Measurements from ENCODE around the gene DGKB.

The DGKB gene

DNA sequence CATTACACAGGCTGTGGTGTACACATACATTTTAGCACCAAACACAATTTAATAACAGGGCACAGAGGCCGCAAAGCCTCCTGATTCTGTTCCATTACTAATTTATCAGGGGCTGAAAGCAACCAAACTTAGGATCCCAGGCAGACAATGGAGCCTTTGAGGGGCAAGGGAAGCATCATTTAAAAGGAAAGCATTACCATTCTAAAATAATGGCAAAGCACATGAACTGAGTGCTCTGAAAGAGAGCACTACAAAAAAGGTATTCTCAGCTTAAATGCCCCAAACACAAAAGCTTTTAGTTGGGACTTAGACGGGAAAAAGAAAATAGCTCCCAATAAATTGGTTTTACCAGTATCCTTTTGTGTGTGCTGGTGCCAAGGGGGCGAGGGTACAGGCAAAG lies 631.1 kb downstream of the DGKB start:
- no peak for DNase-seq

DNA sequence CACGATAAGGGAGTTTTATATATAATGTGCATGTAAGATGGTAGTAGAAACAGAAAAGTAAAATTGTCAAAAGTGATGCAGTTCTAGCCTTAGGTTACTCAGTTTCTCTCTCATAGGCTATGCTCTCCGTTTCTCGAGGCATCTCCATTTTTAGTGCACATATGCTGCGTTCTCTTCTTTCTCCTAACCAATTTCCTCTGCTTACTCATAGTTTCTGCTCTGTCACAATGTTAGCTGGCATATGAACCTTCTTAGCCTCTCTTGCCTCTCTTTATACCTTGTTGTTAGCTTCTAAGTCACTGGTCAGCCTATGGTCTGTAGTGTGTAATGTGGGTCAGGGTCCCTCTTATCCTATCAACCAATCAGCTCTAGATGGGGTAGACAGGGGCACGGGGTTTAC lies 632.5 kb downstream of the DGKB start:
- no peak for DNase-seq

DNA sequence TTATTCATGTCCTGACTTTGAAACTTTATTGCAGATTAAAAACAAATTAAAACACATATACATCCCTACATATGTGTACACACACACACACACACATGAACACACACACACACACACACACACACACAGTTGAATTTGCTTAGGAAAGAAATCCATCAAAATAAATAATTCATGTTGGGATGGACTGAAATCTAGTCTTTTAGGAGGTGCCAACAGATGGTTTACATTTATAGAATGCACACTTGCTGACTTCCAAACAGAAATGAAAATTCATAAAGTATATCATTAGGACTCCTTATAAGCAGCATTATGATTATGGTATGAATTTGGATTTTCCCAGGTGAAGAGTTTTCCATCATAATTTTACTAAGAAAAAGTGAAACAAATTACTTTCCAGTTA lies 642.5 kb downstream of the DGKB start:
- no peak for DNase-seq

DNA sequence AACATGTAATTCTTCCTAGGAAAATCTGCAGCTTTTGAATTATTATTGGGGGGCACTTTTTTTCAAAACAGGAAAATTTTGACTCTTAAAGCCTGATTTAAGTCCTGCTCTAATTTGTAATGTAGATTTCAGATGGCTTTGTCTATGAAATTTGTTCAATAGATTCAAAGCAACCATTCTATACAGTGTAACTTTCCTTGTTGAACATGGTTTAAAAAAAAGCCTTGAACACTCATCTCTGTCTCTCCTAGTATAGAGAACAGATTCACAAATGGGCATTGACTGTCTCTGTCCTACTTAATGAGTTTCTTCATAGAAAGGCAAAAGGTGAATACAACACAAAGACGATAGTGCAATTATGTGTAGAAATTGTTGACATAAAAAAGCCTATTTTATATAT lies 643.7 kb downstream of the DGKB start:
- no peak for DNase-seq

DNA sequence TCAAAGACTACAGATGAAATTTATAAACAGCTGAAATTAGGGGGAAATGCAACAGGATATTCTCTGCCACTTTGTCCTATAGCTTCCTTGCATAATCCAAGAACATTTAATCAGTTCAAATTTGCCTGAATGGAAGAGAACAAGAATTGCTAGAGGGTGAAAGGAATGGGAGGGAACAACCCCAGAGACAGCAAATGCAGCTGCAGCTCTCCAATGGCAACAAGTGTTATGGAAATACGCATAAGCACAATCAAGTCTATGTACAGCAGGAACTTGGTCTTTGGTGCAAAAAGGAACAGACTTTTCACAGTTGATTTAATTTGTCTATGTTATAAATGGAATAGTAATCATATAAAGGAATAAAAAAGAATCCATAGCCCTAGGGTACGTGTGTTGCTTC lies 644.1 kb downstream of the DGKB start:
- no peak for DNase-seq

DNA sequence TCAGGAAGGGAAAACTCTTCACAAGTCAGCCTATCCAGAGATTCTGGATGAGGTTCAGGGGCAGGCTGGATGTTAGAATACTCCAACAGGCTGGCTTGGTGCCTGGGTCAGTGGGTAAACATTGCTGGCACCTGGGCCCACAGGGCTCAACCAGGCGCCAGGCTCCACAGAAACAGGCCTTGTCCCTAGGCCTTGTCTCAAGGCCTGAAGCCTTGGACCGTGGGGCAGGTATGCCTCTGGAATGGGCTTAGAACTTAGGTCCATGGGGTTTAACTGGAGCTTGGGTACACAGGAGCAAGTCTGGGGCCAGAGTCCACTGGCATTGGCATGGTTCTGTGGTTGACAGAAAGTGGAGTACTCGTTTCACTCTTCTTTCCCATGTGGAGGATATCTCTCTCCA lies 650.1 kb downstream of the DGKB start:
- no peak for DNase-seq

DNA sequence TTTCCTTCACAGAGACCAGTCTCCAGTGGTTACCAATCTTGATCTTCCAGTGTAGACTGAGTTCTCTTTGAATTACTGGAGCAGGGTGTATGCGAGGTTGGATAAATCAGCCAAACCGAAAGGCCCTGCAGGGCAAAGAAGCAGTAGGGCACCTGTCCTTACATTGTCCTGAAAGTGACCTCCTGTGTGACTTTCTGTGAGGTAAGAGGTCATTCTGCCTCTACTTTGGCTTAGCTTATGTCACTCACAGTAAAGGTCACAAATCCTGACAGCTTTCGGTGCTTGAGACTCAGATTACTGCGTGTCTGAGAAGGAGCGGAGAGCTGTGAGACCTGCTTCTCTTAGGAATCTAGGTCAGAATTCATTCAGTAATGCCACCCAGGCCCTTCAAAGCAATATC lies 660.4 kb downstream of the DGKB start:
- no peak for DNase-seq

DNA sequence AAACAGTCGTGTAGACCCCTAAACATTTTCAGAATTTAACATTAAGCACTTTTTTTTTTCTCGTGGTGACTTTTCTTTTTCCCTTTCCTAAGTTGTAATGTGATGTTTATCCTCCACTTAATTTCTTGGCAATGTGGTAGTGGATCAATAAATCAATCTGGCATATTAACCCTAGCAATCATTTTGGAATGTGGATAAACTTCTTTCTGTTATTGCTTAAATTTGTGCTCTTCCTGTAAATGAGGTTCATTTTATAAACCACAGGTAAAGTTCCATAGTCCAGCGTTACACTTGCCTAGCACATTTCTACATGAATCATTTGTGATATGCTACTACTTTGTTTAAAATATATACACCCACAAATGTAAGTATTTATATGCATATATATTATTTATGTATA lies 665.7 kb downstream of the DGKB start:
- DNase-seq: no peak

DNA sequence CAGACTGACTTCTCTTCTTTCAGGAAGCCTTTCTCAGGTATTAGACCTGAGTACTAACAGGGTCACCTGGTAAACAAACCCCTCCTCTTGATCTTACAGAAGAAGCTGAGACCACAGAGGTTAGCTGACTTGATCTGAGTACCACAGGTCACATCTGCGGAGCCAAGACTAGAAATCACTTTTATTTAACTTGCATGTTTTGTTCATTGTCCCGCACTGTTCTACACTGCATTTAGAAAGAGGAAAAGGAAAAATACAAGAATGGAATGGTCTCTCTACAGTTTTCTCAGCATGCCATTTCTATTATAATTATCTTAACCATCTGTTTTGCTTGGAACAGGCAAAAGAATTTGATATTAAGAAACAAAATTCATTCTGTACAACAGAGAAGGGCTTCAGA lies 667.5 kb downstream of the DGKB start:
- DNase-seq: no peak

DNA sequence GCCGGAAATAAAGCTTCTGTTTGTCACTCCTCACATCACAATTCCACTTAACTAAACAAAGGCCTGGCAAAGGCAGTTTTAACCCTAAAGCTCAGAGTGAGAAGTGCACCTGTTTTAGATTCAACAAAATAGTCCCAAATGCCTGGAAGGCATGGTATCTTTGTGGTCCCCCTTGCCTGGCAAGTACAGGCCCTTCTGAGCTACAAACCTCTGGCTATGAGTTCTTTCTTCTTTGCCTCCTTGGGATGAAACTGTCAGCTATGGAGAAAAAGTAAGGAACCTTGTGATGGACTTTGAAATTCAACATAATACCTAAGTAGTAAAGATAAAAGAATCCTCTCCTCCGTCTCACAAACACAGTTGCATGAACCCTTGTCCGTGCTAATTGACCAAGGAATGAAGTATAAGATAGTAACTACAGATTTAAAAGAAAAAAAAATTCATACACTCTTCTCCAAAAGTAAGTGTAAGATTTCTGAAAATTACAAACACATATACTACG lies 668.6 kb downstream of the DGKB start:
- DNase-seq: no peak

DNA sequence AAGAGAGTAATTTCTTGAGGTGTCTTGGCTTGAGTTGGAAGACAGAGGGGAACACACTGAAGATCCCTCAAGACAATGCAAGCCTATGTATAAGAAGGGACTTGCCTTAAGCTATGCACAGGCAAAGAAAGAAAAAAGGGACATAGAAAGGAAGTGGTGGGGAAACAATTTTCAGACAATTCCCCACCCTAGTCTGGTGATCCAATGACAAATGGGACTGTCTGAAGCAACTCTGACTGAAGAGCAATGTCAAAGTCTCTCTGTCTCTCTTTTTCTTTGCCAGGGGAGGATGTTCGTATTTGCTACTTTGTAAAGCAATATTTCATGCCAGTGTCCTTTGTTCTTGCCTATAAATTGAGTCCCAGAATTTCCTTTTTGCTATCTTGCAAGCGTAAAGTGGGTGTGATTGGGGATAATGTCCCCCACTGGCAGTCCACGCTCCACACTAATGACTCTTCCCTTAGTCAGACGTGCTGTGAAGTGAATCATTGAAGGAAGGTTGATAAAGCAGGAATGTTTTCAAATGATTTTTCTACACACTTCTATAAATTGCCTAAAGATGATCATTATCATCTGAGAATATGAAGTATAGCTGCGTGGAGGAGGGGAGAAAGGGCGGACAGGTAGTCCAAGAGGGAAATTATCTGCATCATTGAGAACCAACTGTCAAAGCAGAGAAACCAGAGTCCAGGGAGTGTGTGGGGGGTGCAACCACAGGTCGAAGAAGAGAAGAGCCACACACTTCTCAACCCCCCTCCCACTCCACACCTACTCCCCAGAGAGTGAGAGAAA lies 669.3 kb downstream of the DGKB start:
- no peak for DNase-seq

DNA sequence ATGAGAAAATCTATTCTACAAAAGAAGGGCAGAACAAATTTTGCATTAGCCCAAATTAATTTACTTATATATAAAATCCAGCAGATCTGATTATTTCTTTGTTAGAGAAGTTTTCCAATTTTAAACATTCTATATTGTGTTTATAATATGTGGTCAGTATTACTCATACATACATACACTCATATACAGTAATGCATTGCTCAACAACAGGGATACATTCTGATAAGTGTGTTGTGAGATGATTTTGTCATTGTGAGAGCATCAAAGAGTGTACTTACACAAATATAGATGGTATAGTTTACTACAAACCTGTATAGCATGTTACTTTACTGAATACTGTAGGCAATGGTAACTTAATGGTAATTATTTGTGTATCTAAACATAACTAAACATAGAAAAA lies 673.5 kb downstream of the DGKB start:
- no peak for DNase-seq

DNA sequence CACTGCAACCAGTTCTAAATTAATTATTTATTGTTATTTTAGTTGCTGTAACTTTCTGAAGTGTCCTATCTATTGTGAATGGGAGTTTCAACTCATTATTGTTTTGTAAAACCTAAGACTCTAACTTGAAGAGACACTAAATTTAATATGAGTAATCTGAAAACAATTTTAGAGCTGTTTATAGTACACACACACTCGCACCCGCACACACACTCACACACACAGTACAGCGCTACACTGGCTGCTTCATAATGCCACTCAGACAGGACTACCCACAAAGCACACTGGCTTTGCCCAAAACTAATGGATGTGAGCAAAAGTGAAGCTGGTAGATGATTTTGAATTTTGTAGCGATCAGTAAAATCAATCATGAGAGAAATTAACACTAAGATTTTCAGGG lies 674.2 kb downstream of the DGKB start:
- no peak for DNase-seq

DNA sequence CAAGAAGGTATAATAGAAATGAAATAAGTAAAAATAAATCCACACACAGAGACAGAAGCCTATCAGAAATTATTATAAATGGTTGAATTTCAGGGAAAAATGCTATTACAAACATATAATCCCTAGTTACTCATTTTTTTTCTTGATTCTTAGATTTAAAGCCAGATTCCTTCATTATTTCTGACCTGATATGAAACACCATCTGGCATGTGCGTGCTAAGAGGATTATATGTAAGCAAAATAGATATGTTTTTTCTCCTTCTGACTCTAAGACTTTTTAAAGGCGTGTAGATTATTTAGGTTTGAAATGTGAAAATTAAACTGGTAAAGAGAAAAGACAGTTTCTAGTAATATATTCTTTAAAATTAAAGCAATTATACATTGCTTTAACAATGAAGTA lies 676.4 kb downstream of the DGKB start:
- DNase-seq: no peak

DNA sequence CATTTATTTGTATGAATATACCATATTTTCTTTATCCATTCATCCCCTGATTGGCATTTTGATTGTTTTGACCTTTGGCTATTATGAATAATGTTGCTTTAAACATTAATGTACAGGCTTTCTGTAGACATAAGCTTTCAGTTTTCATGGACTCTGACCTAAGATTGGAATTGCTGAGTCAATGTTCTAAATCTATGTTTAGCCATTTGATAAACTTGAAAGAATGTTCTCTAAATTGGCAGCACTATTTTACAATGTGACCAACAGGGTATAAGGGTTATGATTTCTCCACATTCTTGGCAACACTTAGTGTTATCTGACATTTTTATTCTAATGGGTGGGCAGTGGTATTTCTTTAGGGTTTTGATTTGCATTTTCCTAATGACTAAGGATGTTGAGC lies 683.4 kb downstream of the DGKB start:
- DNase-seq: no peak

DNA sequence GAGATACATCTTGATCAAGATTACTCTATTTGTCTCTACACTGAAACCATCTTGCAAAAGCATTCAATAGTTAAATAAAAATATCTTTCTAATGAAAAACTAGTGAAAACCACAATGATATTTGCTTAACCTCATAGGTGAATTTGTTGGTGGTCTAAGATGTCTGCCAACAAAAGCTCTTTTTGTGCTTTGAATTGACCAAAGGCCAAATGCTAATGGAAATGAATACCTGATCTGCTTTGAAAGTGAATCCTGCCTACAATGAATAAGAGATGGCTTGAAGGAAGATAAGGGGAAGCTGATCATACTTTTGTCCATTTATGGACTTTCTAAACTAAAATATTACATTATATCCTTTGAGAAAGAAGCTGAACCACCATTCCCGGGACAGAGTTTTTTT lies 684.2 kb downstream of the DGKB start:
- no peak for DNase-seq

DNA sequence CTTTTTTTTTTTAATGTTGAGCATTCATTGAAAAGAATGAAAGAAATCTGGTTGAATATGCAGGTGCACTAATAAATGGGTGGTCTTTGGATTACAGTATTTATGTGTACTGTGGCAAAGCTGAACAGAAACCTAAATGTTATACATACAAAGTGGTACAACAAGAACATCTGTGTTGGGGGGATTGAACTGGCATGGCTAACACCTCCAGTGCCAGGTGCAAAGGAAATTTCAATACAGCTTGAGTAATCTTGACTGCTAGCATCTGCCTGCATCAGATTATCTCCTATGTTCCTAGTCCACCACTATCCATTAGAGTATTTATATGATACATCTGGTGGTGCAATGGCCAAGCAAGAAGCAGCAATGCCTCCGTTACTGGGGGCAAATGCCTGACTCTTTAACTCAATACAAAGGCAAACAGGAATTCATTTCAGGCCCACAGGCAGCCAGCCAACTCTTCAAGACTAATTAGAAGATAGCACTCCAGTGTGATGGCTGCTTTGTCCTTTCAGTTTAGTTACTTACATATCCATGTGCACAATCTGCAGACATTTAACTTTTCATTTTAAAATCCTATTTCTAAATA lies 692.6 kb downstream of the DGKB start:
- no peak for DNase-seq

DNA sequence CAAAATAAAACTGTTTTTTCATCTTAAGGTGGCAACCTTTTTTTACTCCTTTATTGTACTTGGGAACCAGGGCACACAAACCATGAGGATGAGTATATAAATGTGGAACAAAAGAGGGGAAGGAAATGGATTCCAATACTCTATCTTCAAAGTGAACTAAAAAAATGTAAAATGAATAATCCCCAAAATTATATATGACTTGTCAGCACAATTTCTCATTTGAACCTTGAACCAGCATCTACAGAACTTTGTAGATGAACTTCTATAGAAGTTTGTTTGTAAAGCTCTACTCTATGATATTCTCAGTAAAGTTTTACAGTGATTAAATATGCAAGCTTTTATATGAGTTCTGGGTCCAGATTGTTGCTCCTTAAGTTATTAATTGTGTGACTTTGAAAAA lies 694.8 kb downstream of the DGKB start:
- DNase-seq: no peak

DNA sequence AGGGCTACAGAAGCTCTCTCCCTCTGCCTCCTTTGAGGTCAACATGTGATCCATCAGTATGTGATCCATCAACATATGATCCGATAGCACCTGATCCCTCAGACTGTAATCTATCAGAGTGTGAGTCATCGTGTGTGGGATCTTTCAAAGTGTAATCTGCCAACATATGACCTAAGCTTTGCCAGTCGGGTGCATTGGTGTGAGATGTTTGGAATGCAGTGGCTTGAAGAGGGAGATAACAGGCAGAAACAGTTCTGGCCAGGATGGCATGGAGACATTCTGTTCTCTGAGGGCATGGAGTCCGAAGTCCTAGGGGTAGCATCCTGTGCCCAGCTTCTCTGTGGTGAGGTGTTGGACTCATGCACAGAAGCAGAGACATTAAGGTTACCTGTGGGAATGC lies 695.4 kb downstream of the DGKB start:
- no peak for DNase-seq

DNA sequence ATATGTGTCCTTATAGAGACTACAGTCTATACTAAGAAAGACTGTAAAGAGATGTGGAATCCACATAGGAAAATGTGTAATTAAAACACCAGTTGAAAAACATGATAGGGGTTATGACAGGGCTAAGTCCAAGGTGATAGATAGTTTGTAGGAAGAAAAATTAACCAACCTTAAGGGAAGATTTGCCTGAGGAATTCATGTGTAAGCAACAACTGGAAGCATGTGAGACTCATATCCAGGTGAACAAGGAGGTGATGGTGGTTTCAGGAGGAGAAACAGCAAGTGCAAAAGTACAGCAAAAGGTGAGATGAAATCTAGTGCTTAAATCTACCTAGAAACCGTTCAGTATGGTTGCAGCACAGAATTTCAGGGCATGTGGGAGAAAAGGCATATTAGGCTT lies 696.4 kb downstream of the DGKB start:
- DNase-seq: no peak

DNA sequence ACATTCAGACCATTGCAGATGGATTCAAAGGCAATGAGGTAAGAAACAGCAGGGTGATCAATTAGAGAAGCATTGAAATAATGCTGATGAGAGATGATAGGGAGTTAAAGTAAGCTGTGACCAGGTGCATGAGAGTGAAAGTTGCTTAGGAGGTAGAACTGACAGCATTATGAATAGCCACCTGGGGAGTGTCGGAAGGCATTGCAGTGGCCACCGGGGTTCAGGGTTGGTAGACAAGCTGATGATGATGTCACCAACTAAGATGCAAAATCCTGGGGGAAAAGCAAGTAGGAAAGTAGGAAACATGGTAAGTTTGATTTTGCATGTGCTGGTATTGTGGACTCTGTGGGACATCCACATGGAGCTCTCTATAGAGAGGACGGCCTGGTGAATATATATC lies 701.2 kb downstream of the DGKB start:
- DNase-seq: no peak

DNA sequence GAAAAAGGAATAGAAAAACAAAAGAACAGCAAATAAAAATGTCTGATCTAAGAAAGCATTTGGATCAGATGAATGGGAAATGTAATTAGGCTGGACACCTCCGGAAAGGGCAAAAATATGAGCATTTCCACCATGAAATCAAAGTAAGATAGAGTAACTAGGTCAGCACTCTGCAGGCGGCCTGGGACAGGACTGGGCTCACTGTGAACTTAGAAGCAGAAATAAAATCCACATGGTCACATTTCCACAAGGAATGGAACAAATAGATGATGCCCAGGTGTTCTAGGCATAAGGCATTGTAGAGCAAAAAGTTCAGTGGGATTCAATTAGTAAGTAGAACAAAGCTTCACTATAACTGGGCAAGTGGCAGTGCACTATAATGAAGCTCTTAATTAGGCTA lies 703.2 kb downstream of the DGKB start:
- DNase-seq: no peak

DNA sequence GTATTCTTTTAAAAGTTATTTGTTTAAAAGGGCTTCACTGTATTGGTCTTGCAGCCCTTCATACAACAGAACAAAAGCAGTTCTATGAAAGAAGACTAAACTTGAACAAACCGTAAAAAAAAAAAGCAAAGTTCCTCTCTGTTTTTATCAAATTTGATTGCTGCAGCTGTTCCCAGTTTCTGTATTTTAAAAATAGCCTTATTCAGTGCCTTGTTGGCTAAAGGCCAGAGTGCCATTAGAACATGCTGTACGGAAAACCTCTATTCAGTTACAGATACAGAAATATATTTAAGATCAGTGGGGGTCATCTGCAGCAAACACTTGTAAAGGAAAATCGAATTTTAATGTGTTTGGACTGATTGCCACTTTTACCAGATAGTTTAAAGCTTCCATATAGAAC lies 705.3 kb downstream of the DGKB start:
- DNase-seq: no peak

DNA sequence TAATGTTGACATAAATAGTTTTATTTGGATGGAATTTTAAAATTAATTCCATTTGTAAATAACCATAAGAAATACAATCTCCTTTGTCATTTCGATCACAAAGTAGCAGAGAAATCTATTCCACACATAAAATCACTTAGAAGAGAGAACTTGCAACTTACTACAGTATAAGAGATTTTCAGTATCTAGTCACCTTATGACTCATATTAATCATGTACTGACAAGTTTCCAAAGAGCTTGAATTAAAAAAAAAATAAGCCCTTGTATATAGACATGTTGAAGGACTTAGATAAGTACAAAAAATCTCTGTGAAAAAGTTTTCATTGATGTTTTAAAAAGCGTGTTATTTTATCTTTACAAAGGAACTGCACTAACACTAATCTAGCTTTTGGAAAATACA lies 706.0 kb downstream of the DGKB start:
- DNase-seq: no peak

DNA sequence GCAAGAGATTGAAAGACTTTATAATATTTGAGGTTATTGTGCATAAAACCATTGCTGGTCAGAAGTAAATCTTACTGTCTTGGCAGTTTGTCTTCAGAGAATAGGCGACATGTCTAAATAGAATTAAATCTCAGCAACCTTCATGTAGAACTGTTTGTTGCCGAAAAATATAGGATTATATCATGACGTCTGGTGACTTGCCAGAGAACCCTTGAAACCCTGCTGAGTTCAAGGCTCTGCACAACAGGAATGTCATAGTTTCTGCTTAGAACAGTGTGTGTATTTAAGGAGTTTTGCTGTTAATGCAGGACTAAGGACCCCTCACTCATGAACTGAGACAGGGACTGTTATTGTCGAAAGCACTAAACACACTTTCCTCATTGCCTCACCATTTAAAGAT lies 706.7 kb downstream of the DGKB start:
- DNase-seq: no peak

Data from OCI-M1 (cell line).